H1 (cell line): ENCODE data around the gene SLC35B2. TPM values are rescaled to one million over a fixed set of nuclear protein-coding genes. Genes with fewer than 3 reads are reported as not detected.

Source experiments
- BCL11A ChIP-seq, 2 experiments: IDR thresholded peaks; one replicate each; pipeline ENCODE4 v1.6.1; 2011; ENCODE audit warnings: low read depth in 2 of 2, low read length in 2 of 2, mild to moderate bottlenecking in 2 of 2
- CEBPB ChIP-seq: IDR thresholded peaks from 2 replicates; pipeline ENCODE4 v1.6.1; 2012; ENCODE audit warnings: low read depth, low read length
- CHD7 ChIP-seq: fragments of 300-600 bp; sonication (generic); IDR thresholded peaks from 2 replicates; pipeline ENCODE4 v1.7.1; 2012; ENCODE audit warnings: low read length, moderate library complexity, mild to moderate bottlenecking, inconsistent platforms; ENCODE audit not compliant: insufficient replicate concordance
- EZH2 ChIP-seq: fragments of 200-600 bp; sonication (generic); IDR thresholded peaks from 2 replicates; pipeline ENCODE4 v1.7.1; 2012; ENCODE audit warnings: low read depth, mild to moderate bottlenecking, moderate library complexity, low read length, inconsistent platforms; ENCODE audit not compliant: severe bottlenecking
- FOSL1 ChIP-seq: IDR thresholded peaks from 2 replicates; pipeline ENCODE4 v1.6.1; 2011; ENCODE audit warnings: mild to moderate bottlenecking, low read depth, low read length, moderate library complexity; ENCODE audit not compliant: insufficient read depth
- GABPA ChIP-seq: IDR thresholded peaks from 2 replicates; pipeline ENCODE4 v1.6.1; 2011; ENCODE audit warnings: mild to moderate bottlenecking, low read length, moderate library complexity, borderline replicate concordance; ENCODE audit not compliant: insufficient read depth
- RBBP5 ChIP-seq: IDR thresholded peaks from 2 replicates; pipeline ENCODE4 v1.7.1; 2012; ENCODE audit warnings: low read depth, mild to moderate bottlenecking, inconsistent platforms, low read length, moderate library complexity, borderline replicate concordance
- SP1 ChIP-seq: IDR thresholded peaks from 2 replicates; pipeline ENCODE4 v1.6.1; 2011; ENCODE audit warnings: low read depth, low read length
- SUZ12 ChIP-seq: fragments of 200-600 bp; sonication (generic); IDR thresholded peaks from 2 replicates; pipeline ENCODE4 v1.6.1; 2012; ENCODE audit warnings: mild to moderate bottlenecking, inconsistent platforms, low read length, moderate library complexity, mixed read lengths
- TEAD4 ChIP-seq: IDR thresholded peaks from 2 replicates; pipeline ENCODE4 v1.6.1; 2012; ENCODE audit warnings: low read depth, low read length, inconsistent platforms, mixed read lengths
- polyA plus RNA-seq, 7 experiments: library from polyadenylated mRNA; depleted of rRNA in 3 of 7; stranded (reverse) in 5 of 7; unstranded in 2 of 7; fragments of >200 nt in 5 of 7; fragments of 200-250 nt in 2 of 7; gene quantifications; 1 replicate in 5 of 7; 2 replicates in 1 of 7; 4 replicates in 1 of 7; pipeline versions ENCODE4 v1.2.1 to v1.2.3, GENCODE V29; 2011 to 2013; ENCODE audit warnings: missing spikeins in 2 of 7, mixed read lengths in 2 of 7
- total RNA-seq: library from RNA; stranded (reverse); fragmentation: NEBNext Ultra II Directional; extraction: Animal tissue kit (Norgen Biotek cat#: 25700); gene quantifications from 2 replicates; pipeline ENCODE4 v1.2.1, GENCODE V29; 2021

The SLC35B2 gene
- total and polyA plus RNA-seq, 2 of the 8 experiments (the other 6 are each of a cell fraction or from before 2014, with no cell fraction given) = 29.5 to 65.0 TPM

GRCh38 chr6:44273617-44274016 lies 16.3 kb upstream of the SLC35B2 start (continued):
- TF ChIP-seq CHD7 (no peak), BCL11A (IDR thresholded peaks at IDR 0.05; ENCODE audit: low read depth in 2 of 2, low read length in 2 of 2) (no peak), EZH2 (no peak), FOSL1 (no peak), TEAD4 (no peak), SUZ12 (no peak), CEBPB (no peak), RBBP5 (no peak), SP1 (no peak), GABPA (no peak)
- TF ChIP-seq, all 59 proteins: peak for 0
